A549 (cell line): ENCODE data around the gene PSMC3. TPM values are rescaled to one million over a fixed set of nuclear protein-coding genes. Genes with fewer than 3 reads are reported as not detected.

Experiments used
- ATAC-seq, 2 experiments: fragments of 200-7000 bp in 1 of 2; fragments of >200 bp in 1 of 2; cut with Nextera tagmentation in 1 of 2; cut with Tn5 transposase in 1 of 2; 3 replicates each; pipeline versions ENCODE4 v1.8.0 to v1.9.1; 2018 to 2020; ENCODE audit warnings: mild to moderate bottlenecking in 1 of 2, moderate library complexity in 1 of 2
- CTCF ChIA-PET: fragments of 300-600 bp; sonication (Branson Sonifier 250); formaldehyde crosslinking; extraction: SDS; loops from one replicate; lab custom pipeline; 2021; ENCODE audit warnings: antibody characterized with exemption, inconsistent platforms; lab: Yijun Ruan, JAX
- POLR2A ChIA-PET: fragments of 350-600 bp; formaldehyde crosslinking; extraction: SDS; loops from one replicate; lab custom pipeline; 2021; ENCODE audit warnings: antibody characterized with exemption, inconsistent platforms; lab: Yijun Ruan, JAX
- DNase-seq, 2 experiments: peaks; one replicate each; pipeline versions ENCODE4 v3.0.0 to v3.0.0-alpha.2; 2011 to 2016; ENCODE audit warnings: low read depth in 1 of 2, low spot score in 1 of 2
- FAIRE-seq: peaks from 2 replicates; lab custom pipeline; 2011; peaks lifted over from hg19 to GRCh38; lab: Jason Lieb, UNC
- H3K27ac ChIP-seq, 2 experiments: fragments of >200 bp; sonication (Bioruptor Twin); formaldehyde crosslinking; 3 replicates each; pipeline ENCODE4 v1.5.1; 2016 to 2017
- H3K4me1 ChIP-seq: fragments of >200 bp; sonication (Bioruptor Twin); formaldehyde crosslinking; 3 replicates; pipeline ENCODE4 v1.6.1; 2016
- H3K4me2 ChIP-seq: fragments of >200 bp; sonication (Bioruptor Twin); formaldehyde crosslinking; 3 replicates; pipeline ENCODE4 v1.6.1; 2016
- H3K4me3 ChIP-seq: fragments of >200 bp; sonication (Bioruptor Twin); formaldehyde crosslinking; 3 replicates; pipeline ENCODE4 v1.5.1; 2016
- H3K9me3 ChIP-seq: fragments of >200 bp; sonication (Bioruptor Twin); formaldehyde crosslinking; 3 replicates; pipeline ENCODE4 v1.6.1; 2016
- ATOH8 ChIP-seq: fragments of 250-450 bp; sonication (Bioruptor Pico); IDR thresholded peaks from 2 replicates; pipeline ENCODE4 v1.5.0; 2020; ENCODE audit warnings: low read depth, mild to moderate bottlenecking, moderate library complexity
- BCL3 ChIP-seq: fragments of >200 bp; sonication (Bioruptor Twin); formaldehyde crosslinking; IDR thresholded peaks from 3 replicates; pipeline ENCODE4 v1.6.1; 2016
- CBX2 ChIP-seq: fragments of 200-600 bp; sonication (generic); IDR thresholded peaks from 2 replicates; pipeline ENCODE4 v1.6.1; 2016; ENCODE audit warnings: low read depth, mild to moderate bottlenecking, borderline replicate concordance
- CHD4 ChIP-seq: fragments of 200-600 bp; sonication (generic); IDR thresholded peaks from 2 replicates; pipeline ENCODE4 v1.6.1; 2016; ENCODE audit warnings: antibody characterized with exemption, mild to moderate bottlenecking, borderline replicate concordance
- CTCF ChIP-seq: fragments of >200 bp; sonication (Bioruptor Twin); formaldehyde crosslinking; IDR thresholded peaks from 3 replicates; pipeline ENCODE4 v1.5.1; 2016
- FOSB ChIP-seq: fragments of 250-450 bp; sonication (Bioruptor Pico); IDR thresholded peaks from 2 replicates; pipeline ENCODE4 v1.5.0; 2020; ENCODE audit warnings: mild to moderate bottlenecking, moderate library complexity
- HEYL ChIP-seq: fragments of 250-450 bp; sonication (Bioruptor Pico); IDR thresholded peaks from 2 replicates; pipeline ENCODE4 v1.8.0; 2021; ENCODE audit warnings: mild to moderate bottlenecking, moderate library complexity
- HOXB13 ChIP-seq: fragments of 250-450 bp; sonication (Bioruptor Pico); IDR thresholded peaks from 2 replicates; pipeline ENCODE4 v1.5.0; 2020; ENCODE audit warnings: low read depth, mild to moderate bottlenecking, moderate library complexity
- PBX3 ChIP-seq: IDR thresholded peaks from 2 replicates; pipeline ENCODE4 v1.6.1; 2012
- RCOR1 ChIP-seq: fragments of 150-350 bp; IDR thresholded peaks from 2 replicates; pipeline ENCODE4 v1.6.1; 2014; ENCODE audit warnings: antibody characterized with exemption, low read length, low read depth
- RFX5 ChIP-seq: fragments of 450-650 bp; IDR thresholded peaks from 2 replicates; pipeline ENCODE4 v1.7.1; 2014; ENCODE audit warnings: antibody characterized with exemption, mild to moderate bottlenecking, moderate library complexity
- RNF2 ChIP-seq: fragments of 200-600 bp; sonication (generic); IDR thresholded peaks from 2 replicates; pipeline ENCODE4 v1.6.1; 2016; ENCODE audit warnings: low read depth, mild to moderate bottlenecking, antibody characterized with exemption, moderate library complexity, borderline replicate concordance
- WGBS: methylation state at CpG from one replicate; pipeline ENCODE4 v1.1.6; 2017; ENCODE audit errors: missing lambda C conversion rate; 5-methylcytosine and 5-hydroxymethylcytosine counted together
- polyA plus RNA-seq, 4 experiments: library from polyadenylated mRNA; depleted of rRNA in 3 of 4; stranded (reverse); fragments of >200 nt; fragmentation: RNase III in 1 of 4; extraction: RNeasy Plus Mini Kit Qiagen cat#74134 plus additional on column Dnase treatment in 1 of 4; gene quantifications; 2 replicates in 3 of 4; 3 replicates in 1 of 4; pipeline ENCODE4 v1.2.3, GENCODE V29; 2011 to 2017

The PSMC3 gene
- polyA plus RNA-seq, 2 of the 4 experiments (the other 2 are of a cell fraction) = 283 to 383 TPM

GRCh38 chr11:47414685-47415070 lies 11.6 kb downstream of the PSMC3 start:
- FAIRE-seq (no peak), ATAC-seq (peak in 1 of 2 experiments; percentile 1; a peak in 3 of 6 replicates), DNase-seq (no peak)
- 93% methylated on average over 7 of the region's 19 CpGs for WGBS
- Histone ChIP-seq H3K4me1 (peaks cover 13% of the 10 kb centered on the region), H3K4me3 (no peak overlapping the region), H3K4me2 (no peak overlapping the region), H3K27ac (no peak overlapping the region), H3K9me3 (no peaks in the 10 kb centered on the region)
- TF ChIP-seq CHD4 = no peak
- ChIA-PET CTCF (interaction anchor here (4.8 to 8.0 kb wide), 2 partner anchors 9 to 42 kb away, joined by 26 to 75 read pairs; partner anchors contain the start of gene PSMC3), POLR2A (no interaction called here)

- ChIA-PET CTCF (interaction anchor here (4.8 to 8.0 kb wide), 2 partner anchors 10 to 41 kb away, joined by 26 to 75 read pairs; partner anchors contain the start of gene PSMC3), POLR2A (no interaction called here)
- 75% methylated on average over 16 of the region's 16 CpGs for WGBS
- Histone ChIP-seq H3K4me3 (no peak overlapping the region), H3K4me1 (peaks cover 19% of the 10 kb centered on the region), H3K27ac (0 out of 6 replicates have a peak overlapping the region, but pooled peaks of 1 of the 2 experiments have one; percentile 19), H3K4me2 (no peak overlapping the region), H3K9me3 (no peaks in the 10 kb centered on the region)
- no peak for DNase-seq
- FAIRE-seq = no peak
- TF ChIP-seq HEYL (CRISPR knock-in tag) = no peak
- TF ChIP-seq PBX3 = no peak
- TF ChIP-seq FOSB (CRISPR knock-in tag) = no peak
- TF ChIP-seq CTCF = no peak
- no peak for TF ChIP-seq BCL3
- TF ChIP-seq RFX5 = no peak
- no peak for TF ChIP-seq RCOR1
- ATAC-seq = no peak
Measured at GRCh38 chr11:47413908-47414684, 12.1 kb downstream of the PSMC3 start.

GRCh38 chr11:47413351-47413750 lies 12.9 kb downstream of the PSMC3 start:
- CTCF ChIA-PET = interaction anchor here (4.8 to 8.0 kb wide), 2 partner anchors 11 to 40 kb away, joined by 26 to 75 read pairs; partner anchors contain the start of gene PSMC3
- Histone ChIP-seq H3K4me3 (no peak overlapping the region), H3K27ac (no peak overlapping the region), H3K4me1 (peaks cover 20% of the 10 kb centered on the region), H3K9me3 (no peaks in the 10 kb centered on the region), H3K4me2 (no peak overlapping the region)
- 89% methylated on average over 13 of the region's 13 CpGs for WGBS
- no peak for TF ChIP-seq ATOH8 (CRISPR knock-in tag)
- no peak for TF ChIP-seq CBX2
- TF ChIP-seq HOXB13 (CRISPR knock-in tag) = no peak
- no peak for TF ChIP-seq CTCF
- no peak for TF ChIP-seq RNF2
- DNase-seq (no peak), ATAC-seq (no peak), FAIRE-seq (no peak)
- POLR2A ChIA-PET = no interaction called here
